ENCODE results near the gene CADM1. TPM values are rescaled to one million over a fixed set of nuclear protein-coding genes. Genes with fewer than 3 reads are reported as not detected.
A peak's percentile ranks its signal among the peaks of the same experiment; 100 is the strongest.

The CADM1 gene
- total and polyA plus RNA-seq, 2 donors (not counting 1 experiment from before 2014, with no cell fraction given): 15.4 to 86.0 TPM

- peak in 1 of 2 donors; percentile 10 for DNase-seq (ENCODE audit: low read depth in 2 of 2)
- Histone ChIP-seq H3K9ac (ENCODE audit: insufficient read depth, low read length) (no peak overlapping the region), H3K36me3 (ENCODE audit: control insufficient read depth, insufficient read depth, low read length) (no peaks in the 10 kb centered on the region), H3K4me3 (replicated peaks in 1 of 4; ENCODE audit: control extremely low read depth in 1 of 4, insufficient read depth in 1 of 4, low read depth in 3 of 4, low read length in 4 of 4) (no peak overlapping the region), H3K79me2 (ENCODE audit: control insufficient read depth, insufficient read depth, low read length) (no peaks in the 10 kb centered on the region), H3K27ac (ENCODE audit: insufficient read depth, low read length) (no peak overlapping the region), H3K9me3 (ENCODE audit: control insufficient read depth, insufficient read depth, low read depth, low read length) (no peaks in the 10 kb centered on the region), H4K20me1 (ENCODE audit: control insufficient read depth, extremely low read depth, insufficient read depth, low read length) (no peaks in the 10 kb centered on the region), H3K4me2 (ENCODE audit: extremely low read depth, insufficient read depth, low read length) (no peak overlapping the region), H2AFZ (ENCODE audit: low read length) (no peak overlapping the region), H3K27me3 (ENCODE audit: control insufficient read depth, insufficient read depth, low read length) (no peaks in the 10 kb centered on the region), H3K4me1 (ENCODE audit: control insufficient read depth, extremely low read depth, insufficient read depth, low read length) (no peaks in the 10 kb centered on the region)
- TF ChIP-seq EZH2 (IDR thresholded peaks at IDR 0.05; ENCODE audit: low read length, missing control alignments) (no peak), CTCF (conservative IDR thresholded peaks at IDR 0.05 in 1 of 2, IDR thresholded peaks at IDR 0.05 in 1 of 2; ENCODE audit: low read depth in 1 of 2, low read length in 2 of 2) (no peak)
These were observed 253.1 kb downstream of the CADM1 start for GRCh38 chr11:115251126-115251525.

- TF ChIP-seq CTCF (conservative IDR thresholded peaks at IDR 0.05 in 1 of 2, IDR thresholded peaks at IDR 0.05 in 1 of 2; ENCODE audit: low read depth in 1 of 2, low read length in 2 of 2) (no peak), EZH2 (IDR thresholded peaks at IDR 0.05; ENCODE audit: low read length, missing control alignments) (no peak)
- H3K36me3 ChIP-seq (ENCODE audit: control insufficient read depth, insufficient read depth, low read length): no peaks in the 10 kb centered on the region
- H3K79me2 ChIP-seq (ENCODE audit: control insufficient read depth, insufficient read depth, low read length): no peaks in the 10 kb centered on the region
- no peaks in the 10 kb centered on the region for H3K27me3 ChIP-seq (ENCODE audit: control insufficient read depth, insufficient read depth, low read length)
- DNase-seq (ENCODE audit: low read depth in 2 of 2): no peak
- peaks cover 3% of the 10 kb centered on the region for H3K4me1 ChIP-seq (ENCODE audit: control insufficient read depth, extremely low read depth, insufficient read depth, low read length)
- H2AFZ ChIP-seq (ENCODE audit: low read length): no peak overlapping the region
- H3K4me2 ChIP-seq (ENCODE audit: extremely low read depth, insufficient read depth, low read length): no peak overlapping the region
- no peak overlapping the region for H3K9ac ChIP-seq (ENCODE audit: insufficient read depth, low read length)
- H4K20me1 ChIP-seq (ENCODE audit: control insufficient read depth, extremely low read depth, insufficient read depth, low read length): no peaks in the 10 kb centered on the region
- H3K9me3 ChIP-seq (ENCODE audit: control insufficient read depth, insufficient read depth, low read depth, low read length): no peaks in the 10 kb centered on the region
- no peak overlapping the region for H3K27ac ChIP-seq (ENCODE audit: insufficient read depth, low read length)
- H3K4me3 ChIP-seq (replicated peaks in 1 of 4; ENCODE audit: control extremely low read depth in 1 of 4, insufficient read depth in 1 of 4, low read depth in 3 of 4, low read length in 4 of 4): no peak overlapping the region
These were observed 255.1 kb downstream of the CADM1 start for GRCh38 chr11:115249061-115249578.

DNA sequence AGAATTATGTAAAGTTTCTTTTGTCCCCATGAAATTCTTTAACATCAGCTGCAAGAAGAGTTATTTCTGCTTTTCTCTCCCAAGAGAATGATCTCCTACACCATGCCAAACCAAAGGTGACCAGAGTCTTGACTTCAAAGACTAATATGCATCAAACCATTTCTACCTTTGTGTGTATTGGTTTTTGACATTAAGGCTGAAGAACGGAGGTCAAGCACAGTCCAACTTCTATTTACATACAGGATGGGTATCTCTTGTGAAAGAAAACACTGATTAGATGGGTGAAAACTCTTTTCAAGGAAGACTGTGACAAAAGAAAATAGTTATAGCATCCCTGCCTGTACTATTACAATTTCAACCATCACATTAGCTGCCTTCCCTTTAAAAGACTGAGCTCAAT lies 256.3 kb downstream of the CADM1 start:
- H2AFZ ChIP-seq (ENCODE audit: low read length): no peak overlapping the region
- H4K20me1 ChIP-seq (ENCODE audit: control insufficient read depth, extremely low read depth, insufficient read depth, low read length): no peaks in the 10 kb centered on the region
- H3K36me3 ChIP-seq (ENCODE audit: control insufficient read depth, insufficient read depth, low read length): no peaks in the 10 kb centered on the region
- no peak overlapping the region for H3K4me2 ChIP-seq (ENCODE audit: extremely low read depth, insufficient read depth, low read length)
- no peak overlapping the region for H3K27ac ChIP-seq (ENCODE audit: insufficient read depth, low read length)
- DNase-seq (ENCODE audit: low read depth in 2 of 2): no peak
- no peaks in the 10 kb centered on the region for H3K79me2 ChIP-seq (ENCODE audit: control insufficient read depth, insufficient read depth, low read length)
- H3K4me3 ChIP-seq (replicated peaks in 1 of 4; ENCODE audit: control extremely low read depth in 1 of 4, insufficient read depth in 1 of 4, low read depth in 3 of 4, low read length in 4 of 4): no peak overlapping the region
- no peaks in the 10 kb centered on the region for H3K9me3 ChIP-seq (ENCODE audit: control insufficient read depth, insufficient read depth, low read depth, low read length)
- H3K4me1 ChIP-seq (ENCODE audit: control insufficient read depth, extremely low read depth, insufficient read depth, low read length): peaks cover 3% of the 10 kb centered on the region
- no peak overlapping the region for H3K9ac ChIP-seq (ENCODE audit: insufficient read depth, low read length)
- TF ChIP-seq EZH2 (IDR thresholded peaks at IDR 0.05; ENCODE audit: low read length, missing control alignments): no peak
- TF ChIP-seq CTCF (conservative IDR thresholded peaks at IDR 0.05 in 1 of 2, IDR thresholded peaks at IDR 0.05 in 1 of 2; ENCODE audit: low read depth in 1 of 2, low read length in 2 of 2): no peak
- H3K27me3 ChIP-seq (ENCODE audit: control insufficient read depth, insufficient read depth, low read length): no peaks in the 10 kb centered on the region
